Measurements from ENCODE around the gene ZNF438.

The ZNF438 gene

GRCh38 chr10:31010062-31010461 lies 21.6 kb downstream of the ZNF438 start:
- TF ChIP-seq TAF1 (IDR thresholded peaks at IDR 0.05; ENCODE audit: low read depth), result no peak
- no peak for TF ChIP-seq TCF12 (IDR thresholded peaks at IDR 0.05; ENCODE audit: low read depth)
- no peak for TF ChIP-seq EGR1 (IDR thresholded peaks at IDR 0.05)
- TF ChIP-seq NFIC (IDR thresholded peaks at IDR 0.05), result no peak
- TF ChIP-seq CEBPB (IDR thresholded peaks at IDR 0.05), result no peak
- TF ChIP-seq RAD21 (IDR thresholded peaks at IDR 0.05; ENCODE audit: low read depth), result no peak
- TF ChIP-seq YY1 (IDR thresholded peaks at IDR 0.05; ENCODE audit: low read depth), result no peak
- no peak for TF ChIP-seq FOXM1 (IDR thresholded peaks at IDR 0.05; ENCODE audit: borderline replicate concordance, low read depth)
- no peak for TF ChIP-seq EP300 (IDR thresholded peaks at IDR 0.05; ENCODE audit: borderline replicate concordance)
- TF ChIP-seq USF1 (IDR thresholded peaks at IDR 0.05), result no peak
- TF ChIP-seq REST (IDR thresholded peaks at IDR 0.05; ENCODE audit: low read depth), result no peak
- TF ChIP-seq TEAD4 (IDR thresholded peaks at IDR 0.05), result no peak
- TF ChIP-seq, protein P1, sequence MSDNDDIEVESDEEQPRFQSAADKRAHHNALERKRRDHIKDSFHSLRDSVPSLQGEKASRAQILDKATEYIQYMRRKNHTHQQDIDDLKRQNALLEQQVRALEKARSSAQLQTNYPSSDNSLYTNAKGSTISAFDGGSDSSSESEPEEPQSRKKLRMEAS (IDR thresholded peaks at IDR 0.05), result no peak
- TF ChIP-seq CREB1 (IDR thresholded peaks at IDR 0.05; ENCODE audit: low read depth), result no peak
- TF ChIP-seq ZBTB7A (IDR thresholded peaks at IDR 0.05; ENCODE audit: low read depth), result no peak

DNA sequence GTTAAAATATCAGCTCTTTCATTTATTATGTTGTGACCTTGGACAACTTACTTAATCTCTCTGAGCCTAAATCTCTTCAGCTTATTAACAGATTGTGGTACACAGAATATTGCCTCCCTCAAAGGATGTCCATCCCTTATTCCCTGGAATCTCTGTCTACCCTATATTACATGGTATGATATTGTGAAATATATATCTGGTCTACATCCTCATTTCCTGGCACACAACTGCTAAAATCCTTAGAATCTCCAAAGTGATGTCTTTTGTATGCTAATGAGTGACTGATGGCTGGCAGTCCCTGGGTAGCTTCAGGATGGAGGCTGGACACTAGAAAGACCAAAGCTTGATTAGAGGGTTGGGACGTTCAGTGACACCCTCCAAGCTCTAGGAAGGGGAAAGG lies 25.8 kb downstream of the ZNF438 start:
- TF ChIP-seq REST (IDR thresholded peaks at IDR 0.05; ENCODE audit: low read depth) (no peak), FOXM1 (IDR thresholded peaks at IDR 0.05; ENCODE audit: borderline replicate concordance, low read depth) (no peak), TEAD4 (IDR thresholded peaks at IDR 0.05) (no peak), CEBPB (IDR thresholded peaks at IDR 0.05) (no peak), EGR1 (IDR thresholded peaks at IDR 0.05) (no peak), YY1 (IDR thresholded peaks at IDR 0.05; ENCODE audit: low read depth) (no peak), CREB1 (IDR thresholded peaks at IDR 0.05; ENCODE audit: low read depth) (no peak), ZBTB7A (IDR thresholded peaks at IDR 0.05; ENCODE audit: low read depth) (no peak), TCF12 (IDR thresholded peaks at IDR 0.05; ENCODE audit: low read depth) (no peak), RAD21 (IDR thresholded peaks at IDR 0.05; ENCODE audit: low read depth) (no peak), USF1 (IDR thresholded peaks at IDR 0.05) (no peak), NFIC (IDR thresholded peaks at IDR 0.05) (no peak), TAF1 (IDR thresholded peaks at IDR 0.05; ENCODE audit: low read depth) (no peak), EP300 (IDR thresholded peaks at IDR 0.05; ENCODE audit: borderline replicate concordance) (no peak)
- TF ChIP-seq, protein P1 (IDR thresholded peaks at IDR 0.05), result no peak

DNA sequence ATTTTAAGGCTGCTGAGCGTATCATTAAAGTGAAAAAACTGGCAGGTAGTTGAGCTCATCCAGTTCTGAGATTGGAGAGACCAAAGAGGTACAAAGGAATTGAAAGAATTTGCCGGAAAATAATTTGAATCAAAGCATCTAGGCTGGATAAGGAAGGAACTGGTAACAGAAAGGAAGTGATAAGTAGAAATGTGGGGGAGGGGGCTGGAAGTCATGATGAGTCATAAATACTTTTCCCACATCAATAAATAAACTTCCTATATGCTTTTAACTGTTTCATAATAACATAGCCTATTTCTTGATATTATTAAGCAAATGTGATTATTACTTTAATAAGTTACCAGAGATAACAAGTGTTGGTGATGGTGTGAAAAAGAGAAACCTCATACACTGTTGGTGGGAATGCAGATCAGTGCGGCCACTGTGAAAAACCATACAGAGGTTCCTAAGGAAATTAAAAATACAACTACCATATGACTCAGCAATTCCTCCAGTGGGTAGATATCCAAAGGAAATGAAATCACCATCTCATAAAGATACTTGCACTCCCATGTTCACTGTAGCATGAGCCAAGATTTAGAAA lies 27.0 kb downstream of the ZNF438 start:
- TF ChIP-seq ZBTB7A (IDR thresholded peaks at IDR 0.05; ENCODE audit: low read depth) (no peak), TEAD4 (IDR thresholded peaks at IDR 0.05) (no peak), YY1 (IDR thresholded peaks at IDR 0.05; ENCODE audit: low read depth) (no peak), TCF12 (IDR thresholded peaks at IDR 0.05; ENCODE audit: low read depth) (no peak), NFIC (IDR thresholded peaks at IDR 0.05) (no peak), TAF1 (IDR thresholded peaks at IDR 0.05; ENCODE audit: low read depth) (no peak), EP300 (IDR thresholded peaks at IDR 0.05; ENCODE audit: borderline replicate concordance) (no peak), CEBPB (IDR thresholded peaks at IDR 0.05) (no peak), FOXM1 (IDR thresholded peaks at IDR 0.05; ENCODE audit: borderline replicate concordance, low read depth) (no peak), RAD21 (IDR thresholded peaks at IDR 0.05; ENCODE audit: low read depth) (no peak), EGR1 (IDR thresholded peaks at IDR 0.05) (no peak), REST (IDR thresholded peaks at IDR 0.05; ENCODE audit: low read depth) (no peak), CREB1 (IDR thresholded peaks at IDR 0.05; ENCODE audit: low read depth) (no peak), USF1 (IDR thresholded peaks at IDR 0.05) (no peak)
- TF ChIP-seq, protein P1 (IDR thresholded peaks at IDR 0.05), result no peak

Data from Ishikawa (cell line).